ENCODE data around the gene PCLAF. TPM values are rescaled to one million over a fixed set of nuclear protein-coding genes. Genes with fewer than 3 reads are reported as not detected.
"Not testable (repeated sequence)": the region's sequence is repeated elsewhere in the genome, so short reads cannot be mapped to it uniquely, and the experiment has no call there.

The PCLAF gene
- polyA plus RNA-seq (2012; ENCODE audit: missing spikeins), result 230 TPM

GRCh38 chr15:64381000-64381751 is at the start of gene PCLAF:
Gene PCLAF (minus strand): TSS chr15:64381441. CDS start chr15:64381371, 70 bp downstream.
- FAIRE-seq (peak; percentile 96), DNase-seq (ENCODE audit: insufficient read length) (peak; percentile 89)
- TF ChIP-seq POLR2A (IDR thresholded peaks at IDR 0.05; ENCODE audit: low read depth, low read length), result peak; percentile 90
- peak; percentile 13; the same call in 1 of the 2 replicates for TF ChIP-seq TAF1 (IDR thresholded peaks at IDR 0.05; ENCODE audit: borderline replicate concordance, low read depth, low read length)
- peak; percentile 83 for TF ChIP-seq POLR2AphosphoS5 (IDR thresholded peaks at IDR 0.05; ENCODE audit: low read depth, low read length)

GRCh38 chr15:64430000-64430735 is 48.9 kb upstream of the PCLAF start:
- TF ChIP-seq POLR2A (IDR thresholded peaks at IDR 0.05; ENCODE audit: low read depth, low read length) (no peak), TAF1 (IDR thresholded peaks at IDR 0.05; ENCODE audit: borderline replicate concordance, low read depth, low read length) (no peak), POLR2AphosphoS5 (IDR thresholded peaks at IDR 0.05; ENCODE audit: low read depth, low read length) (no peak)

GRCh38 chr15:64429448-64429847 is 48.2 kb upstream of the PCLAF start:
- FAIRE-seq (no peak), DNase-seq (ENCODE audit: insufficient read length) (no peak)
- TF ChIP-seq POLR2AphosphoS5 (IDR thresholded peaks at IDR 0.05; ENCODE audit: low read depth, low read length) (no peak), POLR2A (IDR thresholded peaks at IDR 0.05; ENCODE audit: low read depth, low read length) (no peak), TAF1 (IDR thresholded peaks at IDR 0.05; ENCODE audit: borderline replicate concordance, low read depth, low read length) (no peak)

More at GRCh38 chr15:64430000-64430735, 48.9 kb upstream of the PCLAF start:
- FAIRE-seq (no peak), DNase-seq (ENCODE audit: insufficient read length) (no peak)

GRCh38 chr15:64426845-64427465 is 45.7 kb upstream of the PCLAF start:
- TF ChIP-seq POLR2A (IDR thresholded peaks at IDR 0.05; ENCODE audit: low read depth, low read length) (no peak), POLR2AphosphoS5 (IDR thresholded peaks at IDR 0.05; ENCODE audit: low read depth, low read length) (no peak), TAF1 (IDR thresholded peaks at IDR 0.05; ENCODE audit: borderline replicate concordance, low read depth, low read length) (no peak)
- DNase-seq (ENCODE audit: insufficient read length) (no peak), FAIRE-seq (no peak)

- FAIRE-seq, result no peak
- no peak for DNase-seq (ENCODE audit: insufficient read length)
- TF ChIP-seq POLR2AphosphoS5 (IDR thresholded peaks at IDR 0.05; ENCODE audit: low read depth, low read length), result no peak
These were observed 44.0 kb upstream of the PCLAF start for GRCh38 chr15:64425221-64425620.

GRCh38 chr15:64423970-64424369 is 42.7 kb upstream of the PCLAF start:
- FAIRE-seq (no peak), DNase-seq (ENCODE audit: insufficient read length) (no peak)
- TF ChIP-seq TAF1 (IDR thresholded peaks at IDR 0.05; ENCODE audit: borderline replicate concordance, low read depth, low read length) (no peak), POLR2A (IDR thresholded peaks at IDR 0.05; ENCODE audit: low read depth, low read length) (no peak), POLR2AphosphoS5 (IDR thresholded peaks at IDR 0.05; ENCODE audit: low read depth, low read length) (no peak)

GRCh38 chr15:64422697-64423096 is 41.5 kb upstream of the PCLAF start:
- DNase-seq (ENCODE audit: insufficient read length) (no peak), FAIRE-seq (no peak)
- TF ChIP-seq POLR2AphosphoS5 (IDR thresholded peaks at IDR 0.05; ENCODE audit: low read depth, low read length), result no peak
- no peak for TF ChIP-seq TAF1 (IDR thresholded peaks at IDR 0.05; ENCODE audit: borderline replicate concordance, low read depth, low read length)
- TF ChIP-seq POLR2A (IDR thresholded peaks at IDR 0.05; ENCODE audit: low read depth, low read length), result no peak

GRCh38 chr15:64412216-64412615 is 31.0 kb upstream of the PCLAF start:
- TF ChIP-seq TAF1 (IDR thresholded peaks at IDR 0.05; ENCODE audit: borderline replicate concordance, low read depth, low read length) (no peak), POLR2A (IDR thresholded peaks at IDR 0.05; ENCODE audit: low read depth, low read length) (no peak), POLR2AphosphoS5 (IDR thresholded peaks at IDR 0.05; ENCODE audit: low read depth, low read length) (no peak)
- DNase-seq (ENCODE audit: insufficient read length) (no peak), FAIRE-seq (no peak)

GRCh38 chr15:64400583-64400982 is 19.3 kb upstream of the PCLAF start:
- DNase-seq (ENCODE audit: insufficient read length) (no peak), FAIRE-seq (no peak)
- no peak for TF ChIP-seq POLR2AphosphoS5 (IDR thresholded peaks at IDR 0.05; ENCODE audit: low read depth, low read length)
- no peak for TF ChIP-seq TAF1 (IDR thresholded peaks at IDR 0.05; ENCODE audit: borderline replicate concordance, low read depth, low read length)
- no peak for TF ChIP-seq POLR2A (IDR thresholded peaks at IDR 0.05; ENCODE audit: low read depth, low read length)

- TF ChIP-seq POLR2AphosphoS5 (IDR thresholded peaks at IDR 0.05; ENCODE audit: low read depth, low read length), result no peak
- no peak for TF ChIP-seq POLR2A (IDR thresholded peaks at IDR 0.05; ENCODE audit: low read depth, low read length)
- no peak for TF ChIP-seq TAF1 (IDR thresholded peaks at IDR 0.05; ENCODE audit: borderline replicate concordance, low read depth, low read length)
- FAIRE-seq (no peak), DNase-seq (ENCODE audit: insufficient read length) (no peak)
These were observed 17.3 kb upstream of the PCLAF start for GRCh38 chr15:64398575-64398974.

- FAIRE-seq, result no peak
- no peak for TF ChIP-seq POLR2A (IDR thresholded peaks at IDR 0.05; ENCODE audit: low read depth, low read length)
- TF ChIP-seq TAF1 (IDR thresholded peaks at IDR 0.05; ENCODE audit: borderline replicate concordance, low read depth, low read length), result no peak
- TF ChIP-seq POLR2AphosphoS5 (IDR thresholded peaks at IDR 0.05; ENCODE audit: low read depth, low read length), result no peak
- no peak for DNase-seq (ENCODE audit: insufficient read length)
These were observed 15.5 kb upstream of the PCLAF start for GRCh38 chr15:64396789-64397188.

- not testable (repeated sequence) for FAIRE-seq; DNase-seq (ENCODE audit: insufficient read length)
These were observed 11.2 kb upstream of the PCLAF start for GRCh38 chr15:64392471-64392870.

Measured in GM12892 (cell line).